Muscle of back (tissue), 11 donors: ENCODE data around the gene CSTB. TPM values are rescaled to one million over a fixed set of nuclear protein-coding genes. Genes with fewer than 3 reads are reported as not detected.
A peak's percentile ranks its signal among the peaks of the same experiment; 100 is the strongest.

Experiments used
- DNase-seq, 3 donors: peaks; one replicate each; pipeline versions ENCODE4 v3.0.0 to v3.0.0-alpha.2; 2013
- polyA plus RNA-seq, 10 donors: library from polyadenylated mRNA; unstranded; fragments of 120-200 nt; gene quantifications; one replicate each; pipeline ENCODE4 v1.2.1, GENCODE V29; 2013; ENCODE audit not compliant: insufficient read length in 10 of 10

The CSTB gene
- polyA plus RNA-seq, 10 donors: 17.1 to 31.2 (median 21.2) TPM

DNA sequence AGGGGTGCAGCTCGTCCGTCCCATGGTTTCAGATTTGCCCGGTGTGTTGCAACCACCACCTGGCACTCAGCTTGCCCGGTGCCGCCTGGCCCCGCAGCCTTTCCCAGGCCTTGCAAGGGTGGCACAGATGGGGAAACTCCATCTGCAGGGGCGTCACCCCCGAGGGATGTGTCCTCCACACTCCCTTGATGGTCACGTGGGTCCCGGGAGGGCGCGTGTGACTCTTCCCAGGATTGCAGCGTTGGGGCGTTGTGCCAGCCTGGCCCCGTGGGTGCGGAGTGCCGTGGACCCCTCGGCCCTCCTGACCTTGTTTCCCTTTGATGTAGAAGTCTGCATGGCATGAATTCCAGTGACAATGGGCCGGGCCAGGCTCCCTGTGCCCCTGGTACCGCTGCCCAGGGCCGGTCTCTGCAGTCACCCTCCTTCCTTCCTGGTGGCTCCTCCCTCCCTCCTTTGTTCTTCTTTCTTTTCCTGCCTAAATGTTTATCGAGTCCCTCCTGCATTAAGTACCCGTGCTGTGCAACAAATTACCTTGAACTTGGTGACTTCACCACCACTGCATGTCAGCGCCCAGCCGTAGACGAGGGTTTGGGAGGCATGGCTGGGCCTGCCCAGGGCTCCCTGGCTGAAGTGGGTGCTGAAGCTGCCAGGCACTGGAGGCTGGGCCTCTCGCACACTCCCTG lies 36.2 kb upstream of the CSTB start:
- peak in 1 of 3 donors; percentile 32 for DNase-seq

DNA sequence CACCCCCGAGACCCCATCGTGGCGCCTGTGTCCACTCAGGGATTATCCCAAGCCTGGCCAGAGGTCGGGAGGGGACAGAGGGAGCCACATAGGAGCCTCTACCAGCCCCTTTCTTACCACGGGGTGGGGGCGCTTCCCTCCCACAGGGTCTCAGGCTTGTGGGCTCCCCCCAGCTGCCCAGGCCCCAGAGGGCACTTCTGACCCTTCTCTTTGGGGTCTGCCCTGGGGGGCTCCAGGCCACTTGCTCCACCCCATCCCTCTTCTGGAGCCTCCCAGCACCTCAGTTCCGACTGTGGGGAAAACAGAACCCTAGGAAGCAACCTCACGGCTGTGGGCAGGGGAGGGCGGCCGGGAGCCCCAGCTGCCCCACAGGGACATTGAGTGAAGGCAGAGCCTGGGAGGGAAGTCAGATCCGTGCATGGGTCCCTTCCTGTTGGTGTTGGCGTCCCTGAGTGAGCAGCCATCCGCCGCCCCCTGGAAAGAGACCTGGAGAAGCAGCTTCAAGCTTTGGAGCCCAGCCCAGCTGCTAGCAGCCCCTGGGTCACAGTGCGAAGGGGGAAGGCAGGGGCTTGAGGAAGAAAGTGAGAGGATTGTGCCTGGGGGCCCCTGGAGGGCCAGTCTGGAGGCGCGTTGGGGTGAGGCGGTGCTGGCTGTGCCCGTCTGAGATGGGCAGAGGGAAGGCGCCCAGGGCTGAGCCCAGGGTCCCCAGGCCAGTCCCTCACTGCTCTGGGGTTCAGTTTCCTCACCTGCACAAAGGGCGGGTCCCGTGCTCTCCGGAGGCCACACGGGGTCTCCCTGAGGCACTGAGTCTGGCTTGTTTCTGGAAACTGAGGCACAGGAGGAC lies 35.4 kb upstream of the CSTB start:
- DNase-seq: peak in 1 of 3 donors; percentile 30

DNA sequence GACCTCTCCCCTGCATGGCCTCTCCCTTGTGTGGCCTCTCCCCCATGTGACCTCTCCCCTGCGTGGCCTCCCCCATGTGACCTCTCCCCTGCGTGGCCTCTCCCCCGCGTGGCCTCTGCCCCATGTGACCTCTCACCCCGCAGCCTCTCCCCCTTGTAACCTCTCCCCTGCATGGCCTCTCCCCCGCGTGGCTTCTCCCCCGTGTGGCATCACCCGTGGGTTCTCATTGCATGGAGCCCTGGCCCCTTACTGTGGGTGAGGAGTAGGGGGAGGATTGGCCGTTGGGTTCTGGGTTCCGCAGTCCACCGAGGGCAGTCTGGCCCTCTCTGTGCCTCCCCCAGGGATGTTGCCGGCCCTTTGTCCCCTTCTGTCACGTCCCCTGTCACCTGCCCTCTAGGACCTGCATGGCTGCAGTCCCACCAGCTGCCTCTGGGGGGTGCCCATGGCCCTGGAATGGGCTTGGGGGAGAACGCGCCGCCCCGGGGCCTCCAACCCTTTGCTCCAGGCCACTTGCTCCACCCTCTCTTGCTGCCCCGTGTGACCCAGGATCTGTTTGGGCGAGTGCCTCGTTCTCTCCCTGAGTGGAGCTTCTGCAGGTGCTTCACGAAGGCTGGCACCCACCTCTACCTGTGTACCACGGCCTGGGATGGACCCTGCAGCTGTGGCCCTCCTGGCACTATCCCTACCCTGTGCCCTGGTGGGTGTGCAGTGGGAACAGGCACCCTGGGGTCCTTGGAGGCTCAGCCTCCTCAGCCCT lies 34.6 kb upstream of the CSTB start:
- DNase-seq: peak; percentile 39 to 81 (median 65)

DNA sequence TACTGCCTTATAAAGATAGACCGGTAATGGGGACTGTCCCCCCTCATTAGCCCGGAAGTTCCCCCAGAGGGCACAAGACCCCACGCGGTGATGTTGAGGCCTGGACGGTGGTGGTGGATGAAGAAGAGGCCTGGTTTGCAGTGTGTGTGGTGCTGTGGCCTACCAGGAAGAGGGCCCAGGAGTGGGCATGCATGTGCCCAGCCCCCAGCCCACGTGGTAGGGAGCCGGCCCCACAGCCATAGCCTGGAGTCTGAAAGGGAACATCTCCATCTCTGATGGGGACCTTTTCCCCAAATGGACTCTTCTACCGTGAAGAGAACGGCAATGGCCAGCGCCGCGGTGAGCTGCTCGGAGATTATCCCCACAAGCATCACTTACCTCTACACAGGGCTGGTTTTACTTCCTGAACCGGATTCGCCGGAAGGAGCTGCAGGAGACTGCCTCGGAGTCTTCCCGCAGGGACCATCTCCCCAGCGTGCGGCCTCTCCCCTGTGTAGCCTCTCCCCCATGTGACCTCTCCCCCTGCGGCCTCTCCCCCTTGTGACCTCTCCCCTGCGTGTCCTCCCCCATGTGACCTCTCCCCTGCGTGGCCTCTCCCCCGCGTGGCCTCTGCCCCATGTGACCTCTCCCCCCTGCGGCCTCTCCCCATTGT lies 33.9 kb upstream of the CSTB start:
- no peak for DNase-seq

DNA sequence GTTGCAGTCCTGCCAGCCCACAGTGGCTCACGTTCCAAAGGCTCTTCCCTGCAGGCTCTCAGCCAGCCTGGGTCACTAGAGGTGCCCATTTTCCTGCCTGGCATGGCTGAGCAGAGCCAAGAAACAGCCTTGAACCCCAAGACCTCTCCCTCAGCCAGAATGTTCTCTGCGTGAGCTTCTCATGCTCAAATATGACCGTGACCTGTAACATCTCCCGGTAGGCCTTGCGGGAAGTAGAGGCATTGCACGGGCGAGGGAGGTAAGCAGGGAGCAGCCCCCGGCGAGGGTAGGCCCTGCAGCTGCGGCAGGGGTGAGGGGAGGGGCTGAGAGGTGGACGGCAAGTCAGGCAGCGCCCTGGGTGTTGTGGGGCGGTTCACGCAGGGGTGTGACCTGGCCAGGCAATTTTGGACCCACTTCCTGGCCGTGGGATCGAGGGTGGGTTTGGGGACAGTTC lies 33.3 kb upstream of the CSTB start:
- no peak for DNase-seq

DNA sequence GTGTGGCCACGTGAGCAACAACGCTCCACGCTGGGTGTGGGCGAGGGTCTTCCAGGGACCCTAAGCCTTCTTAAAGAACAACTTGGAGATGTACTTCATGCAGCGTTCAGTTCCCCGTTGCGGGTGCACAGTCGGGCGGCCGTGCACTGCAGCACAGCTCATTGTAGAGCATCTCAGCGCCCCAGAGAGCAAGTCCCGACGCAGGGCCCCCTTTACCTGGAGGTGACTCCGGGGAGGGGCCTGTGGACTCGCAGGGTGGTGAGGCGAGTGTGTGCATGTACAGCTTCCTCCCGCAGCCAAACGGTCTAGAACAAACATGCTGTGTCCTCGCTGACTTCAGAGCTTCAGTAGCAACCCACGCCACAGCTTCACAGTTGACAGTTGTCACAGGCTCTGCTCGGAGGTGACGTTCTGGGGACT lies 32.7 kb upstream of the CSTB start:
- DNase-seq: no peak

DNA sequence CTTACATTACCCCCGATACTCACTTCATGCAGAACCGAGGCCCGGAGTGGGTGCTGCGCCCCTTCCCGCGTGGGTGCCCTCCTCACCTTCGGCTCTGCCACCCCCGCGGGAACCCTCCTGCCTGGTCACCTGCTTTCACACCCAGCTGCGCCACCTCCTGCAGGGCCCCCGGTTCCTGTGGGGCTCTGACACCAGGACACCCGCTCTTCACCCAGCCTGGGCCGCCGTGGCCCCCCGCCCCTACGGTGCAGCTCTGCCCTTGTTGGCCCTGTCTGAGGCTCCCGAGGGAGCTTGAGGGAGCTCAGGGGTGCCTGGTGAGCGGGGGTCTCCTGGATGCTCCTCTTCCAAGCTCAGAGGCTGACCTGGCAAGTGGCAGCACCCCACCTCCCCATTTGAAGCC lies 32.3 kb upstream of the CSTB start:
- no peak for DNase-seq

DNA sequence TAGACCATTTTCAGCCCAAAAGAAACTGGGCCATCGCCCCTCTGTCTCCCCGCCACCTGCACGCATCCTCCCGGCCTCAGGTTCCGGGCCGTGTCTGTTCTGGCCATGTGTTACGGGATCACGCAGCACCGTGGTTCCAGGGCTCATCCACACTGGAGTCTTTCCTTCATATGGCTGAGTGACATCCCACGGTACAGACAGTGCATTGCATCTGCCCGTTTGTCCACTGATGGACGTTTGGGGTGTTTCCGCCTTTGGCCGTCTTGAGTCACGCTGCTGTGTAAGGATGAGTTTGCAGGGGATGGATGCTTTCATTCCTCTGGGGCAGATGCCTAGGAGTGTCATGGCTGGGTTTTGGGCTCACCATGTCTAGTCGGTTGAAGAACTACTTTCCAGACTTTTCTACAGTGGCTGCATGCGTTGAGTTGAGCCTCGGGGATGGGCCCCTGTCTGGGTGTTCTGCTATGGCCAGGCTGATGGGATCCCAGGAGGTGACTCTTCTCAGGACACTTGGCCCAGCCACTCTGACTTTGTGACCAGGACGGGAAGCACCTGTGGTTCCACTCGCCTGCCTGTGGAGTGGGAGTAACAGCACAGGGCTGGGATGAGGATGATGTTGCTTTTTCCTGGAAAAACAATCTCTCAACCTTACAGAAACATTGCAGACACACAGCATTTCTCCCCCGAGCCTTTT lies 30.1 kb upstream of the CSTB start:
- DNase-seq: no peak

DNA sequence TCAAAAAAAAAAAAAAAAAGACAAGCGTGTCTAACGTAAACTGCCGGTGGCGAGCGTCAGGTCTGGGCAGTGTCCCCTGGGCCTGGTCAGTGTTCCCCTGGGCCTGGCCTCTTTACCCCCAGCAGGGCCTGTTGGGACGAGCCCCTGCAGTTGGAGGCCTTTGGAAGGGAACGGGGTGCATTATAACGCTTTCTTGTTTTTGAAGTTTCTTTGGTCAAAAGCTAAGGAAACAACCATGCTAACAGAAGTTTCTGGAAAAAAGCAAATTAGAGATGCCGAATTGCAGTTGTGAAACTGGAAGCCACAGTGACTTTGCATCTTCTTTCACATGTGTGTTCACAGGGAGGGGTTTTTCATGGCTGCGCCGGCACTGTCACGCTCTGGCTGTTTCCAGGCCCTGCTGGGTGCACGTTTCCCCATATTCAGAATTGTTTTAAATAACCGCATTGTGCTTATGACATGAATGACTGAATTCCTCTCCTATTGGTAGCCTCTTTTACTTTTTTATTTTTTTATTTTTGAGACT lies 29.2 kb upstream of the CSTB start:
- no peak for DNase-seq

DNA sequence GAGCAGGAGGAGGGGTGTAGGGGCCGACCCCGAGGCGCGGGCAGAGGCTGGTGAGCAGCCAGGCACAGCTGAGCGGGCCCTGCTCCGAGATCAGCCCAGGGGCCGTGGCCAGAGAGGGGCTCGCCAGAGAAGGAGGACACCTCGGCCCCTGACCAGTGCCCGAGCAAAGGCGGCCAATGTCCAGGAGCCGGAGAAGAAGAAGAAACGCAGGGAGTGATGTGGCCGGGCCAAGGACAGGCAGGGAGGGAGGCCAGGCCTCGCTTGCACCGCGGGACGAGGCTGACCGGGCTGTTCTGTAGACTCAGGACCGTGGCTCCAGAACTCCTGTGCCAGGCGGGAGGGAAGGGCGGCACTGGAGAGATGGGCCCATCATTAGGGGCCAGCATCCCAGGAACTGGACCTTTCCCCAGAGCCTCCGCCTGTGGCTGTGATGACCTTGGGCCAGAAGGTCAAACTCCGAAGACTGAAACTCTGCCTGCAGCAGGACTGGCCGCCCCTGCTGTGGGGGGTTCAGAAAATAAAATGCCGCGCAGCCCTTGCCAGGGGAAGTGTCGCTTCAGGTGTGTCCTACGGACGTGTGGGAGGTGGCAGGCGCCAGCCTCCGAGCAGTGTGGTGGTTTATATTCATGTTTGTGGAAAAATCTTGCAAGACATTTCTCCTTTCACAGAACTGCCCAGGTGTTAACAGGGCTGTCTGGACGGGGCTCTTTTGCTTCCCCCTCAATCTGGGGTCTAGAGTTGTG lies 27.6 kb upstream of the CSTB start:
- no peak for DNase-seq

DNA sequence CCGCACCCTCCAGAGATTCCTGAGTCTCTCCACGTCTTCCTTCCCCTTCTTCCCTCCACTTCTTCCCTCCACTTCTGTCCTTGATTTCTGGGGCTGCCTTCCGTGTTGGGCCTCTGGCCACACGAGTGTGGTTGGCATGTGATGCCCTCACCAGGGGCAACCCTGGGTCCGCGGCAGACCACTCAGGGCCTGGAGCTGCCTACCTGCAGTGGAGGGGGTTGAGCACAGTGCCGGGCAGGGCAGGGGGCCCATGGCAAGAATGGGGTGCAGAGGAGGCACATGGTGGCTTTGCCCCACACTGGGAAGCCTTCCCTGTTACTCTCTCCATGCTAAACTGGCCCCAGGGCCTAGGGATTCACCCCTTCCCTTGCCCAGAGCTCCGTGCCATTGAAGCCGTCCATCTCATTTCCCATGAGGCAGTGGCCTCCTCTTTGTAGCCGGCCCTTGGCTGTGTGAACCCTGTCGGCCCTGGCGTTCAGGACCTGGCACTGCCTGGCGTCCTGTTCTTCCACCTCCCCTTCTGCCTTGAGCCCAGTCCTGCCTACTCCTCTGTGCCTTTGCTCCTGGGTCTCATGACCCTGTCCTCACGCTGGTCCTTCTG lies 26.7 kb upstream of the CSTB start:
- no peak for DNase-seq

DNA sequence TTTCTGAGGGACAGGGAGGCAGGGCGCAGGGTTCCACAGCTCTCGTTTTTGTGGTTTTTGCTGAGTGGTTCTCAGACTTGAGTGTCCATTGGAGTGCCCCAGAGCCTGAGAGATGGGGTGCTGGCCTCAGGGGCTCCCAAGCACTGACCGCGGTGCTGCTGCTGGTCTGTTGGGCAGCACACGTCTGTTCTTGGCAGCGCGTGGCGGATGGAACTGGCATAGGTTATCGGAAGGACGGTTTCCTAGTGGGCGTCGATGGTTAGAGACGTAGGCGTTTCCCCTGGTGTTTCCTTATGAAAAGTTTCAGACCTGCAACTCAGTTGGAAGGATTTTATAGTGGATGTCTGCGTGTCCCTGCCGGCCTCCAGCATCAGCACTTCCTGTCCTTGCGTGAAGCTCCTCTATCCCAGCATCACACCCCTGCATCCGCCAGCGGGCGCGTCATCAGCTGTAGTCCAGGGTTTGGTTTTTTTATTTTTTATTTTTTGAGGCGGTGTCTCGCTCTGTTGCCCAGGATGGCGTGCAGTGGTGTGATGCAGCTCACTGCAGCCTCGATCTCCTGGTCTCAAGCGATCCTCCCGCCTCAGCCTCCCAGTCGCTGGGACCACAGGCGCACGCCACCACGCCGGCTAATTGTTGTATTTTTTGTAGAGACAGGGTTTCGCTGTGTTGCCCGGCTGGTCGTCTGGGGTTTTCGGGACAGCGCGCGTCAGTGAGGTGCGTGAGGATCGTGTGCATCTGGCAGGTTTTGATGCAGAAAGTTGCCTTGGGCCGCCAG lies 25.1 kb upstream of the CSTB start:
- no peak for DNase-seq

DNA sequence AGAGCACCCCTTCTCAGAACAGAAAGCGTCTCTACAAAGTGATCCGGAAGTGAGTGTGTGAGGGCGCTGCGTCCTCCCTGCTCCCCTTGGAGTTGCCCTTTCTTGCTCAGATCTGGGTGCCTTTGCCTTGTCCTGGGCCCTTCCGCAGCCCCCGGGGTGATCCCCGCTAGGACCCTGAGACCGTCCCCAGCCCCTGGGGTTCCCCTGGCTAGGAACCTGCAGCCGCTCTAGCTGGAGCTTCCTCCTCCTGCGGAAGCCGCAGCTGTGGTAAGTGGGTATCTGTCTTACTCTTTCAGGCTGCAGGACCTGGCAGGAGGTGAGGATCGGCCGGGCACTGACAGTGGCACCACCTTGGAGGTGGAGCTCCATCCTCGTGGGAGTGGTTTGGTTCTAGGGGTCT lies 24.5 kb upstream of the CSTB start:
- DNase-seq: no peak

DNA sequence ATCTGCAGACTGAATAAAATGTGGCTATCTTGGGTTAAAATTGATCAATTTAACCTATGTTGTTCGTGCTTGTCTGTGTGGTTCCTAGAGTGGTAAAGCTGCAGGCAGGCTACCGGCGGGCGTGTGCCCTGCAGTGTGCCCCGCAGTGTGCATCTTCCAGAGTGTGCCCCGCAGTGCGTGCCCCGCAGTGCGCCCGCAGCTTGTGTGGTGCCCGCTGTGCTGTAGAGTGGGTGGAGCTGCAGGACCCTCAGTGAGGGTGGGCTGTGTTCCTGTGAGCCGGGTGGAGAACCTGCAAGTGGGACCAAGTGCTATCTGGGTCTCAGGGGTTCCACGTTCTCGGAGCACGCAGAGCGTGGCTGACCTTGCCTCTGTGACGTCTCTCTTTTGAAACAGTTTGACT lies 24.0 kb upstream of the CSTB start:
- no peak for DNase-seq

DNA sequence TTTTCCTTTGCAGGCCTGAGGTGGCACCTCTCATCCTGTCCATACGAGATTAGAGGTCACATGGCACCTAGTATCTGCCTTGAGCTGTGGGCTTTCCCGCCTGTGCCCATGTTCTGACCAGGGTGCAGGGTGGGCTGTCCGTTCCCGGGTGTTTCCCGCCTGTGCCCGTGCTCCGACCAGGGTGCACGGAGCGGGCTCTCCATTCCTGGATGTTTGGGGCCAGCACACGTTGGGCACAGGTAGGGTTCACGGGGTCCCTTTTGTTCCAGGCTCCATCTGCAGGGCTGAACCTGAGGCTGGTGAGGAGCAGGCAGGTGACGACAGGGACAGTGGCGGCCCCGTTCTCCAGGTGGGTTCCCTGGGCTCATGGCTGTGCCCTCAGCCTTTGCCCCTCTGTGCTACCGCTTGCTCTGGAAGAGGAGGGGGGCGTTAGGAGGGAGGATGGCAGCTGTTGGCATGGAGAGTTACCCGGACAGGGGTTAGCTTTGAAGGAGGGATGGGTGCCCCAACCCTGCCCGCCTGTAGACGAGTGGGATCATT lies 23.3 kb upstream of the CSTB start:
- no peak for DNase-seq

DNA sequence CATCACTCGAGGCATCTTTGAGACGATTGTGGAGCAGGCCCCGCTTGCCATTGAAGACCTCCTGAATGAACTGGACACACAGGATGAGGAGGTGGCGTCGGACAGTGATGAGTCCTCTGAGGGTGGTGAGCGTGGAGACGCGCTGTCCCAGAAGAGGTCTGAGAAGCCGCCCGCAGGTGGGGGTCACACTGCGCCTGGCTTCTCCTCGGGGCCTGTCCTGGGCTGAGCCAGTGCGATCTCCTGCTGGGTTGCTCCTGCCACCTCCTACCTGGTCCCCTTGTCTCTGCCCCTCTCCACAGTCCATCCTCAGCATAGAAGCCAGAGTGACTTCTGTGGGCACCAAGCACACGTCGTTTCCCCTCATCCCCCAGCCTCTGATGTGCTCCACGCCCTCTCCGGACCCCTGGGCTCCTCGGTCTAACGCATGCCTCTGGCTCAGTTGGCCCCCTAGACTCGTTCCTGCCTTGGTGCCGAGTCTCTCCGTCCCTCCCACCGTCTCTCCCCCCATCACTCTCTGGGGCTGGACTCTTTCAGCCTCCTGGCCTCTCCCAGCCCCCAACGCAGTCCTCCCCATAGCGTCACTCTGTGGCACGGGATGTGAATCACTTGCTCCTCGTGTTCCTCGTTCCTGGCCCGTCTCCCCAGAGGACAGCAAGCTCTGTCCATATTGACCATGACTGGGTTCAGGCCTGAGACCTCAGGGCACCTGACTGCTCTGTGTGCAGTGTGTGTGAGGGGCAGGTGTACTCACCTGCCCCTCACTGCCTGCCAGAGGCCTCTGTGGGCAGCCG lies 22.0 kb upstream of the CSTB start:
- DNase-seq: no peak

DNA sequence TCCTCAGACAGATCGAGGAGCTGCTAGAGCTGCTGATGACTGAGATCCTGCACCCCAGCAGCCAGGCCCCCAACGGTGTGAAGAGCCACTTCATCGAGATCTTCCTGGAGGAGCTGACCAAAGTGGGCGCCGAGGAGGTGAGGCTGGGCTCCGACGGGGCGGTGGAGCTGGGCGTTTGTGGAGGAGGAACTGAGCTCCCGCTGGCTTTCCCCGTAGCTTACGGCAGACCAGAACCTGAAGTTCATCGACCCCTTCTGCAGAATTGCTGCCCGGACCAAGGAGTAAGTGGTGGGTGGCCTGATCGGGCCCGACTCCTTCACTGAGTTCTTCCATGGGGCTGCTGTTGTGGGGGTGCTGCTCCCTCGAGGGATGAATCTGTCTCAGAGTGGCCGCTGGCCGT lies 21.3 kb upstream of the CSTB start:
- no peak for DNase-seq

DNA sequence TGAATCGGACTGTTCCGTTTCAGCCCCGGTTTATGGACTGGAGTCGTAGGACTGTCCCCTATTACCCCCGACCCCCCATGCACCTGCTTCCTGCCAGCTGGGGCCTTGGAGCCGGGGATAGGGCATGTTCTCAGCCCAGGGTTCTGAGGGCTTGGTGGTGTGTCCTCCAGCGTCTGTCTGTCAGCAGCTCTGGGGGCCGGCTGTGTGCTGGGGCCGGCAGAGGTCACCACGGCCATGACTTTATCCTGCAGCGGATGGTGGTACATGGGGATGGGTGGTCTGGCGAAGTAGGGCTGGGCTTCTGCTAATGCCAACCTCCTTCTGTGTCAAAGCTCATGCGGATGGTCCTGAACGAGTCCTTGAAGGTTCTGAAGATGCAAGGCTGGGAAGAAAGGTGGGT lies 18.7 kb upstream of the CSTB start:
- DNase-seq: no peak
